WTC11 (cell line): ENCODE data around the gene LCE3A. TPM values are rescaled to one million over a fixed set of nuclear protein-coding genes. Genes with fewer than 3 reads are reported as not detected.

Source experiments
- ATAC-seq: fragments of 200-7000 bp; cut with Tn5 transposase; 2 replicates; pipeline ENCODE4 v1.10.0; 2021; ENCODE audit warnings: mild to moderate bottlenecking, moderate library complexity
- CTCF ChIA-PET: fragments of 300-600 bp; sonication (Branson Sonifier 250); formaldehyde crosslinking; loops from one replicate; lab custom pipeline; 2021; ENCODE audit warnings: antibody characterized with exemption; lab: Charles Lee
- POLR2A ChIA-PET: fragments of 350-600 bp; sonication (Branson Sonifier 250); formaldehyde crosslinking; loops from one replicate; lab custom pipeline; 2021; ENCODE audit warnings: antibody characterized with exemption; lab: Charles Lee
- DNase-seq: peaks from one replicate; pipeline ENCODE4 v3.0.0; 2021; ENCODE audit warnings: low spot score
- H3K27ac Mint-ChIP-seq: 2 replicates; pipeline ENCODE4 v1.8.0; 2021; ENCODE audit warnings: mixed read lengths
- H3K27me3 Mint-ChIP-seq: 2 replicates; pipeline ENCODE4 v1.8.0; 2021; ENCODE audit warnings: low read depth, mild to moderate bottlenecking, moderate library complexity, mixed read lengths
- H3K36me3 Mint-ChIP-seq: 2 replicates; pipeline ENCODE4 v1.8.0; 2021; ENCODE audit warnings: mixed read lengths
- H3K4me1 Mint-ChIP-seq: 2 replicates; pipeline ENCODE4 v1.8.0; 2022; ENCODE audit warnings: mixed read lengths
- H3K4me3 Mint-ChIP-seq: 2 replicates; pipeline ENCODE4 v1.8.0; 2021; ENCODE audit warnings: mild to moderate bottlenecking, moderate library complexity, mixed read lengths
- H3K9me3 Mint-ChIP-seq: 2 replicates; pipeline ENCODE4 v1.8.0; 2021; ENCODE audit warnings: mixed read lengths
- AR ChIP-seq: fragments of 250-450 bp; sonication (Bioruptor Pico); IDR thresholded peaks from 2 replicates; pipeline ENCODE4 v1.9.0; 2021; ENCODE audit warnings: mild to moderate bottlenecking
- ATF6 ChIP-seq: sonication (generic); formaldehyde crosslinking; IDR thresholded peaks from 2 replicates; pipeline ENCODE4 v1.8.1; 2023; ENCODE audit warnings: mild to moderate bottlenecking, missing genetic modification reagents
- CDX4 ChIP-seq: fragments of 250-450 bp; sonication (Bioruptor Pico); IDR thresholded peaks from 2 replicates; pipeline ENCODE4 v1.9.0; 2021; ENCODE audit warnings: moderate library complexity, mild to moderate bottlenecking, inconsistent platforms, borderline replicate concordance
- CREM ChIP-seq: sonication (generic); formaldehyde crosslinking; IDR thresholded peaks from 2 replicates; pipeline ENCODE4 v1.8.1; 2022; ENCODE audit warnings: mild to moderate bottlenecking, missing genetic modification reagents, moderate library complexity
- E2F4 ChIP-seq: sonication (generic); formaldehyde crosslinking; IDR thresholded peaks from 2 replicates; pipeline ENCODE4 v1.8.1; 2022; ENCODE audit warnings: low read depth, mild to moderate bottlenecking, moderate library complexity, missing genetic modification reagents, borderline replicate concordance
- ELF4 ChIP-seq: sonication (generic); formaldehyde crosslinking; IDR thresholded peaks from 2 replicates; pipeline ENCODE4 v1.8.1; 2022; ENCODE audit warnings: low read depth, mild to moderate bottlenecking, moderate library complexity, missing genetic modification reagents
- EMX1 ChIP-seq: fragments of 250-450 bp; sonication (Bioruptor Pico); IDR thresholded peaks from 2 replicates; pipeline ENCODE4 v1.8.0; 2021; ENCODE audit warnings: mild to moderate bottlenecking
- ETV6 ChIP-seq: sonication (generic); formaldehyde crosslinking; IDR thresholded peaks from 2 replicates; pipeline ENCODE4 v1.8.1; 2022; ENCODE audit warnings: mild to moderate bottlenecking, missing genetic modification reagents
- GABPB1 ChIP-seq: sonication (generic); formaldehyde crosslinking; IDR thresholded peaks from 2 replicates; pipeline ENCODE4 v1.8.1; 2023; ENCODE audit warnings: mild to moderate bottlenecking, missing genetic modification reagents
- IRF2 ChIP-seq: sonication (generic); formaldehyde crosslinking; IDR thresholded peaks from 2 replicates; pipeline ENCODE4 v1.8.0; 2022; ENCODE audit warnings: low read depth, missing genetic modification reagents, borderline replicate concordance
- MAX ChIP-seq: sonication (generic); formaldehyde crosslinking; IDR thresholded peaks from 2 replicates; pipeline ENCODE4 v1.8.0; 2022; ENCODE audit warnings: mild to moderate bottlenecking, missing genetic modification reagents
- MYBL2 ChIP-seq: sonication (generic); formaldehyde crosslinking; IDR thresholded peaks from 2 replicates; pipeline ENCODE4 v1.8.1; 2023; ENCODE audit warnings: mild to moderate bottlenecking, moderate library complexity, missing genetic modification reagents
- NFE2L1 ChIP-seq: sonication (generic); formaldehyde crosslinking; IDR thresholded peaks from 2 replicates; pipeline ENCODE4 v1.8.1; 2023; ENCODE audit warnings: missing genetic modification reagents
- NFYB ChIP-seq: sonication (generic); formaldehyde crosslinking; conservative IDR thresholded peaks from 2 replicates; pipeline ENCODE4 v1.8.0; 2022; ENCODE audit warnings: low read depth, missing genetic modification reagents
- NR1H2 ChIP-seq: sonication (generic); formaldehyde crosslinking; IDR thresholded peaks from 2 replicates; pipeline ENCODE4 v1.9.0; 2021; ENCODE audit warnings: mild to moderate bottlenecking, moderate library complexity, missing genetic modification reagents
- NR3C1 ChIP-seq: sonication (generic); formaldehyde crosslinking; conservative IDR thresholded peaks from 2 replicates; pipeline ENCODE4 v1.8.1; 2023; ENCODE audit warnings: low read depth, mild to moderate bottlenecking, missing genetic modification reagents
- PREB ChIP-seq: sonication (generic); formaldehyde crosslinking; IDR thresholded peaks from 2 replicates; pipeline ENCODE4 v1.8.1; 2022; ENCODE audit warnings: mild to moderate bottlenecking, missing genetic modification reagents, moderate library complexity, borderline replicate concordance
- SP1 ChIP-seq: sonication (generic); formaldehyde crosslinking; conservative IDR thresholded peaks from 2 replicates; pipeline ENCODE4 v1.8.1; 2022; ENCODE audit warnings: missing genetic modification reagents
- STAT6 ChIP-seq: sonication (generic); formaldehyde crosslinking; conservative IDR thresholded peaks from 2 replicates; pipeline ENCODE4 v1.8.1; 2023; ENCODE audit warnings: mild to moderate bottlenecking, low read depth, missing genetic modification reagents, moderate library complexity
- USF1 ChIP-seq: sonication (generic); formaldehyde crosslinking; IDR thresholded peaks from 2 replicates; pipeline ENCODE4 v1.8.0; 2022; ENCODE audit warnings: mild to moderate bottlenecking, missing genetic modification reagents
- ZBTB43 ChIP-seq: sonication (generic); formaldehyde crosslinking; IDR thresholded peaks from 2 replicates; pipeline ENCODE4 v1.8.1; 2023; ENCODE audit warnings: mild to moderate bottlenecking, missing genetic modification reagents
- ZNF138 ChIP-seq: sonication (generic); formaldehyde crosslinking; conservative IDR thresholded peaks from 2 replicates; pipeline ENCODE4 v1.8.1; 2022; ENCODE audit warnings: mild to moderate bottlenecking, moderate library complexity, missing genetic modification reagents
- ZNF219 ChIP-seq: sonication (generic); formaldehyde crosslinking; IDR thresholded peaks from 2 replicates; pipeline ENCODE4 v1.8.0; 2023; ENCODE audit warnings: missing genetic modification reagents, mild to moderate bottlenecking, borderline replicate concordance
- ZNF232 ChIP-seq: sonication (generic); formaldehyde crosslinking; IDR thresholded peaks from 2 replicates; pipeline ENCODE4 v1.8.0; 2022; ENCODE audit warnings: mild to moderate bottlenecking, missing genetic modification reagents
- total RNA-seq: library from RNA; stranded (reverse); gene quantifications from 3 replicates; pipeline ENCODE4 v1.2.3, GENCODE V29; 2021

Gene LCE3A
- total RNA-seq, 1 experiment from 2014 or later: not detected

GRCh38 chr1:152582647-152583046 lies 40.3 kb downstream of the LCE3A start:
- ChIA-PET POLR2A (no interaction called here), CTCF (no interaction called here)
- no peaks in the 10 kb centered on the region for H3K4me1 Mint-ChIP-seq
- H3K4me3 Mint-ChIP-seq: no peak overlapping the region
- no peak for ATAC-seq
- peaks cover 72% of the 10 kb centered on the region for H3K36me3 Mint-ChIP-seq
- H3K27me3 Mint-ChIP-seq: peaks cover 7% of the 10 kb centered on the region
- DNase-seq: no peak
- peaks cover 80% of the 10 kb centered on the region for H3K9me3 Mint-ChIP-seq
- H3K27ac Mint-ChIP-seq: no peak overlapping the region
- TF ChIP-seq ATF6 (CRISPR knock-in tag): no peak
- no peak for TF ChIP-seq CDX4 (CRISPR knock-in tag)
- no peak for TF ChIP-seq EMX1 (CRISPR knock-in tag)
- TF ChIP-seq USF1: no peak
- no peak for TF ChIP-seq MYBL2 (CRISPR knock-in tag)
- no peak for TF ChIP-seq STAT6 (CRISPR knock-in tag)
- TF ChIP-seq IRF2: no peak
- no peak for TF ChIP-seq ZNF219
- TF ChIP-seq NR1H2 (CRISPR knock-in tag): no peak

GRCh38 chr1:152580433-152580832 lies 42.5 kb downstream of the LCE3A start, which contains the start of gene LCE3D:
TSS of gene LCE3D (minus strand) at chr1:152580516. CDS start at chr1:152579936, 580 bp downstream.
- Mint-ChIP-seq H3K4me3 (no peak within 1 kb of the TSS), H3K4me1 (no peaks in the 10 kb centered on the region), H3K36me3 (peaks cover 67% of the 10 kb centered on the region), H3K9me3 (peaks cover 77% of the 10 kb centered on the region)
- CTCF ChIA-PET: no interaction called here
- no peak for DNase-seq
- TF ChIP-seq ZNF232 (CRISPR knock-in tag) (no peak), NR1H2 (CRISPR knock-in tag) (no peak), ELF4 (CRISPR knock-in tag) (no peak), GABPB1 (CRISPR knock-in tag) (no peak), MAX (CRISPR knock-in tag) (no peak), NFE2L1 (CRISPR knock-in tag) (no peak), ZNF138 (CRISPR knock-in tag) (no peak), AR (CRISPR knock-in tag) (no peak), ETV6 (CRISPR knock-in tag) (no peak), PREB (CRISPR knock-in tag) (no peak), CREM (no peak), ZBTB43 (no peak), NR3C1 (CRISPR knock-in tag) (no peak), ZNF219 (no peak), E2F4 (CRISPR knock-in tag) (no peak), SP1 (CRISPR knock-in tag) (no peak), NFYB (no peak)
- TF ChIP-seq, all 79 proteins: peak for 0
- no peak within 1 kb of the TSS for H3K27ac Mint-ChIP-seq
- POLR2A ChIA-PET: no interaction called here
- ATAC-seq: no peak
- H3K27me3 Mint-ChIP-seq: peaks cover 7% of the 10 kb centered on the region
